DMS153 (cell line): ENCODE measurements around the gene OLFML1.

ENCODE experiments used
- DNase-seq: peaks from one replicate; lab custom pipeline; 2025; lab: John Stamatoyannopoulos, UW

The OLFML1 gene

GRCh38 chr11:7532405-7533145 lies 47.3 kb downstream of the OLFML1 start:
- DNase-seq = peak; percentile 7

GRCh38 chr11:7533199-7534041 lies 48.1 kb downstream of the OLFML1 start:
- peak; percentile 7 for DNase-seq

GRCh38 chr11:7534042-7534378 lies 48.7 kb downstream of the OLFML1 start:
- DNase-seq = no peak

- no peak for DNase-seq
These were observed 50.8 kb downstream of the OLFML1 start for GRCh38 chr11:7536100-7536499.

GRCh38 chr11:7537265-7537664 lies 52.0 kb downstream of the OLFML1 start:
- peak; percentile 1 for DNase-seq

GRCh38 chr11:7538031-7538430 lies 52.7 kb downstream of the OLFML1 start:
- no peak for DNase-seq

- no peak for DNase-seq
These were observed 53.5 kb downstream of the OLFML1 start for GRCh38 chr11:7538466-7539454.

- DNase-seq = peak; percentile 19
These were observed 55.7 kb downstream of the OLFML1 start for GRCh38 chr11:7540830-7541555.

GRCh38 chr11:7543302-7543701 lies 58.0 kb downstream of the OLFML1 start:
- DNase-seq = no peak

GRCh38 chr11:7544021-7544420 lies 58.7 kb downstream of the OLFML1 start:
- no peak for DNase-seq

GRCh38 chr11:7545611-7546010 lies 60.3 kb downstream of the OLFML1 start:
- no peak for DNase-seq

- no peak for DNase-seq
These were observed 61.1 kb downstream of the OLFML1 start for GRCh38 chr11:7546324-7546791.

- no peak for DNase-seq
These were observed 62.4 kb downstream of the OLFML1 start for GRCh38 chr11:7547687-7548086.

GRCh38 chr11:7548659-7549274 lies 63.5 kb downstream of the OLFML1 start:
- peak; percentile 54 for DNase-seq

- DNase-seq = no peak
These were observed 64.4 kb downstream of the OLFML1 start for GRCh38 chr11:7549681-7550080.

GRCh38 chr11:7551571-7551970 lies 66.3 kb downstream of the OLFML1 start:
- DNase-seq = no peak

- DNase-seq = no peak
These were observed 67.4 kb downstream of the OLFML1 start for GRCh38 chr11:7552666-7553065.

GRCh38 chr11:7555052-7555699 lies 69.9 kb downstream of the OLFML1 start:
- DNase-seq = no peak

- no peak for DNase-seq
These were observed 72.7 kb downstream of the OLFML1 start for GRCh38 chr11:7558046-7558445.
